Measurements from ENCODE around the gene KIF20B. TPM values are rescaled to one million over a fixed set of nuclear protein-coding genes. Genes with fewer than 3 reads are reported as not detected.

The KIF20B gene
- total RNA-seq, 1 donor = 23.4 TPM

- H3K9me3 ChIP-seq (ENCODE audit: low read depth, low read length) = no peaks in the 10 kb centered on the region
- no peaks in the 10 kb centered on the region for H3K27me3 ChIP-seq (ENCODE audit: insufficient read depth, low read length)
- H3K4me1 ChIP-seq (ENCODE audit: insufficient read depth, low read length) = no peaks in the 10 kb centered on the region
- no peak overlapping the region for H3K4me3 ChIP-seq (ENCODE audit: low read length)
Measured at GRCh38 chr10:89670926-89671325, 30.5 kb upstream of the KIF20B start.

GRCh38 chr10:89677341-89677740 lies 24.0 kb upstream of the KIF20B start:
- Histone ChIP-seq H3K9me3 (ENCODE audit: low read depth, low read length) (no peaks in the 10 kb centered on the region), H3K27me3 (ENCODE audit: insufficient read depth, low read length) (no peaks in the 10 kb centered on the region), H3K4me1 (ENCODE audit: insufficient read depth, low read length) (no peaks in the 10 kb centered on the region), H3K4me3 (ENCODE audit: low read length) (no peak overlapping the region)

DNA sequence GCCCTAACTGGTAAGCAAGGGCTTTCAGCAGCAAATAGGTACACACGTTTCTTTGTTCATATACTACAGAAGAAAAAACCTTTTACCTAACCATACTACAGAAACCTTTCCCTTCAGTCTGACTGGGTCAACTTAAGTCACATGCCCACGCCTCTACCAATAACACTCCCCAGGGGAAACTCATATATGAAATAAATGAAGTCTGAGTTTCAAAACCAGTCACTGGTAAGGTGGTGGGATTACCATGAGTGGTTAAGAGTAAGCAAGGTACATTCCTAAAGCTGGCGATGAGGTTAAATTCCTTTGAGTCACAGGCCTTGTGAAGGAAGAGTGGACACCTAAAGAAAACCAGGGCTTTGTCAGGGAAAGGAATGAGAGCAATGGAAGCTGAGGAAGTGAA lies 21.4 kb upstream of the KIF20B start:
- H3K4me1 ChIP-seq (ENCODE audit: insufficient read depth, low read length) = peaks cover 7% of the 10 kb centered on the region
- H3K4me3 ChIP-seq (ENCODE audit: low read length) = no peak overlapping the region
- peaks cover 5% of the 10 kb centered on the region for H3K27me3 ChIP-seq (ENCODE audit: insufficient read depth, low read length)
- no peaks in the 10 kb centered on the region for H3K9me3 ChIP-seq (ENCODE audit: low read depth, low read length)

- Histone ChIP-seq H3K27me3 (ENCODE audit: insufficient read depth, low read length) (peaks cover 5% of the 10 kb centered on the region), H3K9me3 (ENCODE audit: low read depth, low read length) (no peaks in the 10 kb centered on the region), H3K4me1 (ENCODE audit: insufficient read depth, low read length) (peaks cover 7% of the 10 kb centered on the region), H3K4me3 (ENCODE audit: low read length) (no peak overlapping the region)
Measured at GRCh38 chr10:89683883-89684282, 17.5 kb upstream of the KIF20B start.

DNA sequence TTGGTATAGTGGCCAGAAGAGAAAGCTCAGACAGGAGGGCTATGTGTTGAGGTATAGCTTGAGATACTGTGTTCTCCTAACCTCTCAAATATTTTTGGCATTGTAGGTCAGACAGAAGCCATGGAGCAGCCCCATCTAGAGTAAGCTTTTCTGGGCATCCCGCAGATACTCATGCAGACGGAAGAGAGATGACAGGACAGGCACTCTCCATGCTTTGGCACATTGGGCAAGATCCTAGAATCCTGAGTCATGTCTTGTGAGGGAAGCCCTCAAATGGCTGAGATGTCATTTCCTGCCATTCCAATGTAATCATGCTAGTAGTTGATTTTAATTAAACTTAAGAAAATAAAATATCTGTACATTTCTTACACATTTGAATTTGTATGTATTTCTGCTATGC lies 16.8 kb upstream of the KIF20B start:
- Histone ChIP-seq H3K9me3 (ENCODE audit: low read depth, low read length) (no peaks in the 10 kb centered on the region), H3K4me3 (ENCODE audit: low read length) (no peak overlapping the region), H3K4me1 (ENCODE audit: insufficient read depth, low read length) (peaks cover 7% of the 10 kb centered on the region), H3K27me3 (ENCODE audit: insufficient read depth, low read length) (peaks cover 5% of the 10 kb centered on the region)

DNA sequence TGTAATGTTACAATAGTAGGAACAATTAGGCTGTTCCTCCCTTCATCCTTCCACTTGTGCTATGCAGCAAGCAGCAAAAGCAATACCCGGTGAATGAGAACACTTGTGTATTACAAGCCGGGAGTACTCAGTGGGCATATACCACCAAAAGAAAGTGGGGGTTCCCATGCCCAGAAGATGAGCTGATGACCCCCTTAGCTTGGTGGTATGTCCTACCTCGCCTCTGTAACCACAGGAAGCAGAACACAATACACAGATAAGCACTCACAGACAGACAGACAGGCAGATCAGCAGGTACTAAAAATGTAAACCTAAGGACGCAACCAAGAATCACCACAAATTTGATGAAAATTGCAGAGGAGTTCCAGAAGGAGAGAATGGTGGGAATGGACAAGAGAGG lies 15.5 kb upstream of the KIF20B start:
- no peak overlapping the region for H3K4me3 ChIP-seq (ENCODE audit: low read length)
- peaks cover 5% of the 10 kb centered on the region for H3K27me3 ChIP-seq (ENCODE audit: insufficient read depth, low read length)
- peaks cover 7% of the 10 kb centered on the region for H3K4me1 ChIP-seq (ENCODE audit: insufficient read depth, low read length)
- H3K9me3 ChIP-seq (ENCODE audit: low read depth, low read length) = no peaks in the 10 kb centered on the region

- Histone ChIP-seq H3K4me1 (ENCODE audit: insufficient read depth, low read length) (no peaks in the 10 kb centered on the region), H3K4me3 (ENCODE audit: low read length) (no peak overlapping the region)
Measured at GRCh38 chr10:89690027-89690426, 11.4 kb upstream of the KIF20B start.

DNA sequence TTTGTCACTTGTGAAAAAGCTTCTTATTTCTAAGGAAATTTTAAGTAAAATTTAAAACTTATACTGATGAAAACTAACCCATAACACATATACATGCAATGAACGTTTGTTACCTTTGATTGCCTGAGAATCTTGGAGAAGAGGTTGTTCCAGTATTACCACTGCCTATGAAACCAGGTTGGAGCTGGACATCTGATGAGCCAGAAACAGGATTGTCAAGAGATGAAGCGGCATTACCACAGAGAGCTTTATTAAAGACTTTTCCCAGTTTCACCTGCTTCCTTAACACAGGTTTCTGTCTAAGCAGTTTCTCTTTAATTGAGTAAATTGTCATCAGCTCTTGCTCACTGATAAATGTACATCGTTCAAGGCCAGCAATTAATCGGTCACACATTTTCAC lies 9.0 kb upstream of the KIF20B start:
- H3K27me3 ChIP-seq (ENCODE audit: insufficient read depth, low read length) = no peaks in the 10 kb centered on the region
- H3K9me3 ChIP-seq (ENCODE audit: low read depth, low read length) = no peaks in the 10 kb centered on the region
- H3K4me3 ChIP-seq (ENCODE audit: low read length) = no peak overlapping the region
- no peaks in the 10 kb centered on the region for H3K4me1 ChIP-seq (ENCODE audit: insufficient read depth, low read length)

More at GRCh38 chr10:89690027-89690426, 11.4 kb upstream of the KIF20B start:
- no peaks in the 10 kb centered on the region for H3K9me3 ChIP-seq (ENCODE audit: low read depth, low read length)
- H3K27me3 ChIP-seq (ENCODE audit: insufficient read depth, low read length) = no peaks in the 10 kb centered on the region

GRCh38 chr10:89693176-89693575 lies 8.2 kb upstream of the KIF20B start:
- no peak overlapping the region for H3K4me3 ChIP-seq (ENCODE audit: low read length)
- H3K27me3 ChIP-seq (ENCODE audit: insufficient read depth, low read length) = no peaks in the 10 kb centered on the region
- no peaks in the 10 kb centered on the region for H3K4me1 ChIP-seq (ENCODE audit: insufficient read depth, low read length)
- no peaks in the 10 kb centered on the region for H3K9me3 ChIP-seq (ENCODE audit: low read depth, low read length)

GRCh38 chr10:89695307-89695706 lies 6.1 kb upstream of the KIF20B start:
- H3K9me3 ChIP-seq (ENCODE audit: low read depth, low read length) = no peaks in the 10 kb centered on the region
- no peaks in the 10 kb centered on the region for H3K27me3 ChIP-seq (ENCODE audit: insufficient read depth, low read length)
- no peak overlapping the region for H3K4me3 ChIP-seq (ENCODE audit: low read length)
- peaks cover 1% of the 10 kb centered on the region for H3K4me1 ChIP-seq (ENCODE audit: insufficient read depth, low read length)

DNA sequence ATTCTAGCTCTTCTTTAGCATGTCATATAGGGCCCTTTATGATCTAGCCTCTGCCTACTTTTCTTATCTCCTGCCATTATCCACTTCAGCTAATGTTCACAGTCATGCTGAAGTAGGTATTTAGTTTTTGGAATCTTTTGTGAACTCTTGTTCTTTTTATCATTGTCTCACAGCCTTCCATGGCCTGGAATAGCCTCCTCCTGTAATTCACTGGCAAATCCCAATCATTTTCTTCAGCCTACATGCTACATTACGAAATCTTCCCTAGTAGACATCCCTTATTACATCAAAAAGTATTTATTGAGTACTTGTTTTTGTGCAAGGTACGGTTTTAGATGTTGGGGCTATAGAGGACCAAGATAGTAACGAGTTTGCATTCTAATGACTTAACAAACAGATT lies 3.4 kb upstream of the KIF20B start:
- peaks cover 14% of the 10 kb centered on the region for H3K4me1 ChIP-seq (ENCODE audit: insufficient read depth, low read length)
- no peak overlapping the region for H3K4me3 ChIP-seq (ENCODE audit: low read length)
- H3K9me3 ChIP-seq (ENCODE audit: low read depth, low read length) = no peaks in the 10 kb centered on the region
- no peaks in the 10 kb centered on the region for H3K27me3 ChIP-seq (ENCODE audit: insufficient read depth, low read length)

DNA sequence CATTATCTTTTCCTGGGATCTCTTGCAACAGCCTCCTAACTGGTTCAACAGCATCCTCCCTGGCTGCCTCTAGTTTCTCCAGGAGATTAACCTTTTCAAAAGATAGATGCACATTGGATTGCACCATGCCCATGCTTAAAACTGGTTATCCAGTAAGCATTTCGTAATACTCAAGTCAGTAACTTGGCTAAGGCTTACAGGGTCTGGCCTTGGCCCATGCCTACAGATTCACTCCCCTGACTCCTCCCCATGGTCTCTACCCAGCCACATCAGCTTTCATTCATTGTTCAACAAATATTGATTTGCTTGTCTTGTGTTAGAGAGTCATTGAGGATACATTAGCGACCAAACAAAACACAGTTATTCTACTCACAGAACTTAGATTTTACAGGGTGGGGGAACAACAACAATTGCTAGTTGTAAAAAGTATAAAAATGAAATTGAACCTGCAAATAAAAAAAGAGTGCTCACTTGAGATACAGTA lies 1.8 kb upstream of the KIF20B start:
- H3K9me3 ChIP-seq (ENCODE audit: low read depth, low read length) = no peaks in the 10 kb centered on the region
- H3K4me3 ChIP-seq (ENCODE audit: low read length) = no peak overlapping the region

GRCh38 chr10:89700923-89701241 lies 508 bp upstream of the KIF20B start:
- Histone ChIP-seq H3K4me3 (ENCODE audit: low read length) (peak overlapping the region; percentile 80), H3K27me3 (ENCODE audit: insufficient read depth, low read length) (no peaks in the 10 kb centered on the region), H3K4me1 (ENCODE audit: insufficient read depth, low read length) (peaks cover 14% of the 10 kb centered on the region), H3K9me3 (ENCODE audit: low read depth, low read length) (no peaks in the 10 kb centered on the region)

More for the DNA sequence above, 1.8 kb upstream of the KIF20B start:
- Histone ChIP-seq H3K27me3 (ENCODE audit: insufficient read depth, low read length) (no peaks in the 10 kb centered on the region), H3K4me1 (ENCODE audit: insufficient read depth, low read length) (peaks cover 14% of the 10 kb centered on the region)

- H3K27me3 ChIP-seq (ENCODE audit: insufficient read depth, low read length) = no peaks in the 10 kb centered on the region
- no peaks in the 10 kb centered on the region for H3K9me3 ChIP-seq (ENCODE audit: low read depth, low read length)
- H3K4me3 ChIP-seq (ENCODE audit: low read length) = peak overlapping the region; percentile 80
- peaks cover 17% of the 10 kb centered on the region for H3K4me1 ChIP-seq (ENCODE audit: insufficient read depth, low read length)
Measured at GRCh38 chr10:89702121-89702480, 711 bp downstream of the KIF20B start.

GRCh38 chr10:89705466-89705865 lies 4.1 kb downstream of the KIF20B start:
- Histone ChIP-seq H3K4me1 (ENCODE audit: insufficient read depth, low read length) (peaks cover 21% of the 10 kb centered on the region), H3K27me3 (ENCODE audit: insufficient read depth, low read length) (no peaks in the 10 kb centered on the region), H3K9me3 (ENCODE audit: low read depth, low read length) (no peaks in the 10 kb centered on the region), H3K4me3 (ENCODE audit: low read length) (no peak overlapping the region)

DNA sequence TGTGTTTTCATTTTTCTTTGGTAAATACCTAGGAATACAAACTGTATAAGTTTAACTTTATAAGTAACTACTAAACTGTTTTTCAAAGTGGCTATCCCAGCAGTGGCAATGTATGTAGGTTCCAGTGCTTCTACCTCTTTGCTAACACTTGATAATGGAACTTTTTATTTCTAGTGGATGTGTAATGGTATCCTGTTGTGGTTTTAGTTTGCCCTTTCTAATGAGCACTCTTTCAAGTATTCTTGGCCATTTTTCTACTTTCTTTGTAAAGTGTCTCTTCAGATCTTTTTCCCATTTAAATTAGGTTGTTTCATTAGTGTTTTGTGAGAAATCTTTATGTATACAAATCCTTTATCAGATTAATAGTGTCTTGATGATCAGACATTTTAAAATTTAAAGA lies 4.6 kb downstream of the KIF20B start:
- no peak overlapping the region for H3K4me3 ChIP-seq (ENCODE audit: low read length)
- no peaks in the 10 kb centered on the region for H3K27me3 ChIP-seq (ENCODE audit: insufficient read depth, low read length)
- H3K4me1 ChIP-seq (ENCODE audit: insufficient read depth, low read length) = peaks cover 19% of the 10 kb centered on the region
- no peaks in the 10 kb centered on the region for H3K9me3 ChIP-seq (ENCODE audit: low read depth, low read length)

- no peaks in the 10 kb centered on the region for H3K27me3 ChIP-seq (ENCODE audit: insufficient read depth, low read length)
- peaks cover 12% of the 10 kb centered on the region for H3K4me1 ChIP-seq (ENCODE audit: insufficient read depth, low read length)
- H3K9me3 ChIP-seq (ENCODE audit: low read depth, low read length) = no peaks in the 10 kb centered on the region
- H3K4me3 ChIP-seq (ENCODE audit: low read length) = no peak overlapping the region
Measured at GRCh38 chr10:89707372-89707771, 6.0 kb downstream of the KIF20B start.
